ENCODE data around the gene IFNK.
"Not testable (repeated sequence)": the region's sequence is repeated elsewhere in the genome, so short reads cannot be mapped to it uniquely, and the experiment has no call there.

IFNK gene, protein sequence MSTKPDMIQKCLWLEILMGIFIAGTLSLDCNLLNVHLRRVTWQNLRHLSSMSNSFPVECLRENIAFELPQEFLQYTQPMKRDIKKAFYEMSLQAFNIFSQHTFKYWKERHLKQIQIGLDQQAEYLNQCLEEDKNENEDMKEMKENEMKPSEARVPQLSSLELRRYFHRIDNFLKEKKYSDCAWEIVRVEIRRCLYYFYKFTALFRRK

GRCh38 chr9:27524236-27524635 lies at the start of gene IFNK:
Gene IFNK (plus strand): TSS chr9:27524290. CDS start chr9:27524337, 47 bp downstream.
- DNase-seq (ENCODE audit: low read depth), result no peak

GRCh38 chr9:27474305-27474704 lies 49.8 kb upstream of the IFNK start:
- no peak for DNase-seq (ENCODE audit: low read depth)

- no peak for DNase-seq (ENCODE audit: low read depth)
Observed at GRCh38 chr9:27475057-27475595, 49.0 kb upstream of the IFNK start.

GRCh38 chr9:27476870-27477515 lies 47.1 kb upstream of the IFNK start:
- no peak for DNase-seq (ENCODE audit: low read depth)

DNA sequence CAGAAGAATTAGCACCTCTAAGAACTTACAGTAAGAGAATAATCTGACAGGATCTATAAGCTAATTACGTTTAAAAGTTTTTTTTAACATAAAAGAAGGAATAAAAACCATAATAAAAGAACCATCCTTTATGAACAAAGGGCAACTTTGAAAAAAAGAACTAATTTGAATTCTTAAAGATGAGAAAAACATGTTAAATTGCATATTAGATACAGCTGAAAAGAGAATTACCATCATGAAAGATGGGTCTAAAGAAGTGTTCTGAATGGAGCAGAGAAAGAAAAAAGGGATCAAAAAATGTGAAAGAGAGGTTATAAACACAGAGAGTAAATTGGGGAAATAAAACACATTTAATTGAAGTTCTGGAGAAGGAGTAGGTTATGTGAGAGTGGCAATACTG lies 45.8 kb upstream of the IFNK start:
- no peak for DNase-seq (ENCODE audit: low read depth)

DNA sequence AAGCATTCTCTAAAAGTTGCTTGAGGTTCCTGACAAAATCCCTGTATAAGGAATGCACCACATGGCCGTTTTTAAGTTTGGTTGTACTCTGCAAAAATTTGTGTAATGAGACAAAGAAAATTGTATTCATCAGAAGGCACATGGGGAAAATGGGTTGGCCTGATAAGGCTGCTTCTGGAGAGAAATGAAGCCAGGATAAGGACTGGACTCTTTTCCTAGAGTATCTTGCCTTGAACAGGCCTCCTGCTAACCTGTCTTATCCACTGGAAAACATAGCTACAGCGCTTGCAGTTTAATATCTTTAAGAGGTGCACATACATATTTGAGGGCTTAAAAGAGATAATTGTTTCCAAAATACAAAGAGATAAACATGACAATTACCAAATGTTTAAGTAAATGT lies 41.4 kb upstream of the IFNK start:
- DNase-seq (ENCODE audit: low read depth), result no peak

DNA sequence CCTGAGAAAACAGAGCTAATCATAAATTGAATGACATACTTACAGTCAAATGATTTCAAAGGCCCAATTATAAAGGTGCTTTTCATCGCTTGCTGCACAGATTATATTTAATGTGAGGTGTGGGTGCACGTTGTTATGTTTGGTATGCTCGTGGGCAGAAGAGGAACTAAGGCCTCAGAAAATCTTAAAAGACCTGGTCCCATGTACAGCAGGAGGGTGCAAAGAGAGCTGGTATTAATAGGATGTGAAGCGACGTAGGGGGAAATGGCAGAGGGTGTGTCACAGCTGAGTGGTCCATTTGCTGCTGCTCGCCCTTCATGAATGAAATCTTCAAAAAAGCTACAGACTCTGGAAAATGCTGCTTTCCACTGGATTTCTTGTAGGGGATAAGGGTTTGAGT lies 40.5 kb upstream of the IFNK start:
- DNase-seq (ENCODE audit: low read depth), result no peak

- no peak for DNase-seq (ENCODE audit: low read depth)
Observed at GRCh38 chr9:27485158-27485557, 38.9 kb upstream of the IFNK start.

- DNase-seq (ENCODE audit: low read depth), result peak; percentile 5
Observed at GRCh38 chr9:27487128-27487640, 36.9 kb upstream of the IFNK start.

- DNase-seq (ENCODE audit: low read depth), result no peak
Observed at GRCh38 chr9:27487927-27488326, 36.2 kb upstream of the IFNK start.

DNA sequence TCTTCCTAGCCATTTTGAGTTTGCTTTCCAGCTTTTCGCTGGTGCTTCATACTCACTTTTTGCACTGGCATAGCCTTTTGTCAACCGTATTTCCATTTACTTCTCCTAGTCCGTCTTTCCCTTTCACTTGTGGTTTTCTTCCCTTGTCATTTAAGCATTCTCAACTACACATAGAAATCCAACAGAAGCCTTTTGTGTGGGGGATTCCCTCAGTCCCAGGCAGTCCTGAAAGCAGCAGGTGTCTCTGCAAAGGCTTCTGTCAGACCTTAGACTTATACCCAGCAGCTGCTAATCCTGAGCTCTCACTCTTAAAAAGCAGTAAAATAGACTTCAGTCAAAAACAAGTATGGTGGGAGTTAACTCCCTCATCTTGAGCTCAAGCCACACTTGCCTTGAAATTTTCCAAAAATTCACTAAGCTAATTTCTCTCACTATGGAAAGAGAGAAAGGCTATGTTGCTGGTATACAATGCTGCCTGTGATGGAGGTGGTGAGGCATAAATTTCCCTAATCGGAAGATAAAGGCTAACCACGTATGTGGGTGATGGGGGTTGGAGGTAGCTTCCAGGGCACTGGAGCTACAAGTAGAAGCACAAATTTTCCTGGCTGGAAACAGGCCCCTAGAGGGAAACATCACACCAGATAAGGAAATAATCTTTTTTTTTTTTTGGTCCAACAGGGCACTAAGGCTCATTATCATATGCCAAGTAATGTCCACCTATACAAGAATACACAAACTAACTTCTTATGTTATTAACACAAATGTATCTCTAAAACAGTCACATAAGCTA lies 34.8 kb upstream of the IFNK start:
- no peak for DNase-seq (ENCODE audit: low read depth)

GRCh38 chr9:27491154-27491553 lies 32.9 kb upstream of the IFNK start:
- peak; percentile 54 for DNase-seq (ENCODE audit: low read depth)

GRCh38 chr9:27495480-27496134 lies 28.5 kb upstream of the IFNK start:
- DNase-seq (ENCODE audit: low read depth), result no peak

DNA sequence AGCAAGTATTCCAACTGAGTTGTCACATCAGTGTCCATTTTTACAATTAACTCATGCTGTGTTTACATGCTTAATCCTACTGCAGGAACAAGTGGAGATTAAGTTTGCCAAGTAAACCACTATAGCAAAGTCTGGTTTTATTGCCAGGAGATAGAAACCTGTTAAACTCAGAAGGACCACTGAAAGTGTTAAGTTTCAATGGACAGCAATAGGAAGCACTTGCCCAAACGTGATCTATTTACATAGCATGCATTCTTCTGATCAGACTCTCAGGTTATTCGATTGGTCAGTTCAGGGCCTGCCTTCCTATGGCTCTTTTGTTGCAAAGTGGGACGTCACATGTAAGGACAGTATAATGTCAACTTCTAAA lies 28.0 kb upstream of the IFNK start:
- DNase-seq (ENCODE audit: low read depth), result no peak

- no peak for DNase-seq (ENCODE audit: low read depth)
Observed at GRCh38 chr9:27497883-27498417, 26.1 kb upstream of the IFNK start.

- peak; percentile 44 for DNase-seq (ENCODE audit: low read depth)
Observed at GRCh38 chr9:27499451-27499850, 24.6 kb upstream of the IFNK start.

- DNase-seq (ENCODE audit: low read depth), result not testable (repeated sequence)
Observed at GRCh38 chr9:27500902-27501301, 23.2 kb upstream of the IFNK start.

GRCh38 chr9:27503623-27504022 lies 20.5 kb upstream of the IFNK start:
- DNase-seq (ENCODE audit: low read depth), result no peak

DNA sequence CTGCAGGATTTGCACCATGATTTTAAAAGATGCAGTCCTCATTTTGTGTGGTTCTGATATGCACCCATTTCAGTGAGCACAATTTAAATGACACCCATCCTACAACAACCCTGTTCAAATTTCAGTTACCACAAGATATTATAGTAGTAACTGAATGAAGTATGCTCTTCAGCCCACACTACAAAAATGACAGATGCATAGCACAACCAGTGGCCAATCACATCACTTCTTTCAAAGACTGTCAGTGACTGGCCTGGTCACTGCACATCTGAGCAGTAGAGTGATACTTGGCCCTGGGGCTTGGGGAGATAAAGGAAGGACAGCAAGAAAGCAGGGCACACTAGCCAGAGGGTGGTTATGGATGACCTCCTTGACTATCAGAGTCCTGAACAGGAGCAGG lies 19.8 kb upstream of the IFNK start:
- DNase-seq (ENCODE audit: low read depth), result no peak

DNA sequence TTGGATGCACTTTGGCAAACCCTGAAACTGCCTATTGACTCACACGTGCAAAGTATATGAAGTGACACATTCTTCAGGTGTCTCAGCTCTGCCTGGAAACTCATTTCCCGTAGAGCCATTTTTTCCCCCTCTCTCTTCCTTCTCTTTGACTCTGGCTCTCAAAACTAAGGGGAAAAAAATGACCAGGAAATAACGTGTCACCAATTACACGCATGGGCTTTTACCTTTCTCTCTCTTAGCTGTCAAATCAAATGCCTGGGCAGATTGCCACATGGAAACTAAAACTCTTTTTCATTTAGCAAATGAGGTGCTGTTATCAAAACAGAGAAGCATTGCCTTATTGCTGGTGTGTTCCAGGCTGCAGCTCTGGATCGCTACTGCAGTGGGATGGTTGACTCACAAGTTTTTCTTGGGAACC lies 18.3 kb upstream of the IFNK start:
- no peak for DNase-seq (ENCODE audit: low read depth)

DNA sequence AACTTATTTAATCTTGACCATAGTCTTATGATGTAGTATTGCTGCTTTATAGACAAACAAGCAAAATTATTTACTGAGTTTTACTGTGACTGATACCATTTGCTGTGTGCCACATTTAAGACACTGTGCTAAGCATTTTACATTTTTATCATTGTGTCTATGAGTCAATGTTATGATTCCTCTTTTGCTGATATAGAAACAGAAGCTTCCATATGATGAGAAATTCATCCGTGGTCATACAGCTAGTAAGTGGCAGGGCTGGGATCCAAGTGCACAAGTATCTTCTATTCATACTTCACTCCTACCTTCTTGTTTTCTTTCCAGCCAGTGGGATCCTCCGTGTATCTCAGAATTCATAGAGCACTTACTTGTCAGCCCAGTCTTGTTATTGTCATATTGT lies 17.1 kb upstream of the IFNK start:
- DNase-seq (ENCODE audit: low read depth), result no peak

DNA sequence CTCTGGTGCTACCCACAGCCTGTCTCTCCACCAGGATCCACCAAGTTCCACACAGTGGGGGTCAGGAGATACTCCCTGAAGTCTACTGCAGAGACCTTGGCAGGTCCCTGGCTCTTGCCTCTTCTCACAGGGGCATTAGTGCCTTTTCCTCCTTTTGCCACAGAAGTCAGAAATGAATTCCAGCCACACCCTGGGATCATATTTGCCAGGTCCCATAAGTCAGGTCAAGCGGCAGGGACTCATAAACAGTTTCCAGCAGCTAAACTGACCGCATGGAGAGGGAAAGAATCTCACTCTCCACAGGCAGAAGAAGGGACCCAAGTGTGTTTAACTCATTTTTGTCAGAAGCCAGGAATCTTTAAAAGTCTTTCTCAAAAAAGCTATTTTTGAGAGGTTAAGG lies 13.3 kb upstream of the IFNK start:
- no peak for DNase-seq (ENCODE audit: low read depth)
